ENCODE data around the gene C15orf62. TPM values are rescaled to one million over a fixed set of nuclear protein-coding genes. Genes with fewer than 3 reads are reported as not detected.

The C15orf62 gene
- total RNA-seq, 1 donor from 2014 or later, result 6.5 TPM

- Mint-ChIP-seq H3K4me1 (no peaks in the 10 kb centered on the region), H3K36me3 (ENCODE audit: low read depth) (peaks cover 62% of the 10 kb centered on the region), H3K4me3 (no peak overlapping the region), H3K27me3 (no peaks in the 10 kb centered on the region), H3K9me3 (no peaks in the 10 kb centered on the region), H3K27ac (no peak overlapping the region)
- DNase-seq (no peak), ATAC-seq (ENCODE audit: low read depth) (no peak)
- CTCF ChIA-PET, result interaction anchor here (0.7 to 1.9 kb wide), 3 partner anchors 20 to 64 kb away, joined by 3 to 5 read pairs (median 4); partner anchors contain the start of gene GCHFR
- TF ChIP-seq, protein P1, sequence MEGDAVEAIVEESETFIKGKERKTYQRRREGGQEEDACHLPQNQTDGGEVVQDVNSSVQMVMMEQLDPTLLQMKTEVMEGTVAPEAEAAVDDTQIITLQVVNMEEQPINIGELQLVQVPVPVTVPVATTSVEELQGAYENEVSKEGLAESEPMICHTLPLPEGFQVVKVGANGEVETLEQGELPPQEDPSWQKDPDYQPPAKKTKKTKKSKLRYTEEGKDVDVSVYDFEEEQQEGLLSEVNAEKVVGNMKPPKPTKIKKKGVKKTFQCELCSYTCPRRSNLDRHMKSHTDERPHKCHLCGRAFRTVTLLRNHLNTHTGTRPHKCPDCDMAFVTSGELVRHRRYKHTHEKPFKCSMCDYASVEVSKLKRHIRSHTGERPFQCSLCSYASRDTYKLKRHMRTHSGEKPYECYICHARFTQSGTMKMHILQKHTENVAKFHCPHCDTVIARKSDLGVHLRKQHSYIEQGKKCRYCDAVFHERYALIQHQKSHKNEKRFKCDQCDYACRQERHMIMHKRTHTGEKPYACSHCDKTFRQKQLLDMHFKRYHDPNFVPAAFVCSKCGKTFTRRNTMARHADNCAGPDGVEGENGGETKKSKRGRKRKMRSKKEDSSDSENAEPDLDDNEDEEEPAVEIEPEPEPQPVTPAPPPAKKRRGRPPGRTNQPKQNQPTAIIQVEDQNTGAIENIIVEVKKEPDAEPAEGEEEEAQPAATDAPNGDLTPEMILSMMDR (IDR thresholded peaks at IDR 0.05), result no peak
- intact Hi-C loops (cut with micrococcal nuclease), result no loop called here
- POLR2A ChIA-PET, result interaction anchor here (0.6 to 0.7 kb wide), 2 partner anchors 45 to 833 kb away, joined by 4 to 6 read pairs; no protein-coding TSS in a partner anchor
Measured at GRCh38 chr15:40743485-40743901, 26.3 kb upstream of the C15orf62 start.

DNA sequence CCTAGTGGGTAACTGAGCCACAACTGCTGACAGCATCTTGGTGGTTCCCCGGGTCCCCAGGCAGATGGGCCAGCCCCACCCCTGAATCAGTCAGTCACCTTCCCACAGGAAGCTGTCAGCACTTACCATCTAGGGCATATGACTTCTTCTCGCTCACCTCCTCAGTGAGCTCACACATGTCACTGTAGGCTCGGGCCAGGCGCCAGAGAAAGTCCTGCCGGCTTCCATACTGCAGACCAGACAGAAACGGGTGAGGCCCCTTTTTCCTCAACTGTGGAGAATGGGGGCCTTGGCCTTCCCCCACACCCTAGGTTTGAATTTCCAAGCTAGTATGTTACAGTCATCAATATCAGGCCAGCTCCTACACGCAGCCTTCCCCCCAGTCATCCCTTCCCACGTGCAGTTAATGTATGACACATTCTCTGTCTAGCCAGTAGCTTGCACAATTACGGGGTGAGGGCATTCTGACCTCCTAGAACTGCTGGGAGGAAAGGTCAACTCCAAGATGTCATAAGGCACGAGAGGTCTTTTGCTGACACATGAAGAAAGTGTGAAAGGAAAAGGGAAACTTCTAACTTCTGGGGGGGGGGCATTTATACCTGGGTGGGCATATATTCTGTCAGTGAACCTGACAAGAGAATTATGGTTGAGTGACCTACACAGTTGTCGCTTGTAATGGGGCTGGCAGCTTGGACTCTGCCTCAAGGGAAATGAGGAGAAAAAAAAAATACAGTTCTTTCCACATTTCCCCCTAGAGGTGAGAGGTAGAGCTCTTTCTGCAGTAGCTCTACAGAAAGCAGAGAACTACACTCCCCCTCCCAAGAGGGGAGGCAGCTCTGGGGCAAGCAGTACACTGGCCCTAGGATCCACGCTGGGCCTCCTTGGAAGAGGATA lies 25.6 kb upstream of the C15orf62 start:
- H3K36me3 Mint-ChIP-seq (ENCODE audit: low read depth), result peaks cover 55% of the 10 kb centered on the region
- ATAC-seq (ENCODE audit: low read depth) (no peak), DNase-seq (no peak)
- TF ChIP-seq, protein P1 (IDR thresholded peaks at IDR 0.05), result no peak
- H3K4me1 Mint-ChIP-seq, result no peaks in the 10 kb centered on the region
- no peaks in the 10 kb centered on the region for H3K27me3 Mint-ChIP-seq
- ChIA-PET POLR2A (interaction anchor here (0.6 kb wide), 1 partner anchor 832 kb away, joined by 4 read pairs; no protein-coding TSS in a partner anchor), CTCF (interaction anchor here (1.0 to 4.7 kb wide), 5 partner anchors 9 to 65 kb away, joined by 3 to 81 read pairs (median 4); partner anchors contain the start of gene GCHFR)
- no peaks in the 10 kb centered on the region for H3K9me3 Mint-ChIP-seq
- no peak overlapping the region for H3K4me3 Mint-ChIP-seq
- intact Hi-C loops (cut with micrococcal nuclease), result no loop called here
- H3K27ac Mint-ChIP-seq, result no peak overlapping the region

DNA sequence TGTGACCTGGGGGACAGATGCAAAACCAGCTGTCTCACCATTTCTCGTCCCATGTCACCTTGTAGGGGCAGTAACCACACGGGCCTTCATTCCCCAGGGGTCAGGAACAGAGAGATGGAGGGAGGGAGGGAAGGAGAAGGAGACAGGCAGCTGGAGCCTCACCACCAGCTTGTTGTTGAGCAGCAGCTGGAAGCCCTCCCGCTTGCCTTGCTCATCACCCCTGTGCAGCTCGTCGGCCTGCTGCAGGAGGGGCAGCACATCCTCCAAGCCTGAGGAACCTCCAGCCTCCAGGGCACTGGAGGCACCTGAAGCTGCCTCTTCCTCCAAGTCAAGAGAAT lies 25.0 kb upstream of the C15orf62 start:
- TF ChIP-seq, protein P1 (IDR thresholded peaks at IDR 0.05), result no peak
- Mint-ChIP-seq H3K27ac (no peak overlapping the region), H3K9me3 (no peaks in the 10 kb centered on the region), H3K4me3 (no peak overlapping the region), H3K27me3 (no peaks in the 10 kb centered on the region), H3K36me3 (ENCODE audit: low read depth) (peaks cover 54% of the 10 kb centered on the region), H3K4me1 (no peaks in the 10 kb centered on the region)
- DNase-seq, result no peak
- ATAC-seq (ENCODE audit: low read depth), result no peak
- POLR2A ChIA-PET, result no interaction called here
- CTCF ChIA-PET, result interaction anchor here (1.1 to 4.7 kb wide), 4 partner anchors 9 to 65 kb away, joined by 3 to 81 read pairs (median 4); no protein-coding TSS in a partner anchor
- intact Hi-C loops (cut with micrococcal nuclease), result no loop called here

- Mint-ChIP-seq H3K9me3 (no peaks in the 10 kb centered on the region), H3K27me3 (no peaks in the 10 kb centered on the region), H3K27ac (no peak overlapping the region), H3K36me3 (ENCODE audit: low read depth) (peaks cover 60% of the 10 kb centered on the region), H3K4me3 (no peak overlapping the region), H3K4me1 (no peaks in the 10 kb centered on the region)
- ChIA-PET POLR2A (interaction anchor here (0.6 to 1.0 kb wide), 4 partner anchors 29 to 671 kb away, joined by 3 read pairs; partner anchors contain the start of genes DNAJC17 and ZFYVE19), CTCF (interaction anchor here (0.6 to 4.7 kb wide), 9 partner anchors 21 to 227 kb away, joined by 3 to 81 read pairs (median 6); partner anchors contain the start of gene C15orf62)
- TF ChIP-seq, protein P1 (IDR thresholded peaks at IDR 0.05), result no peak
- ATAC-seq (ENCODE audit: low read depth), result no peak
- intact Hi-C loops (cut with micrococcal nuclease), result loop anchor here (1.0 to 2.0 kb wide), 2 partner anchors 35 to 68 kb away; no protein-coding TSS in a partner anchor
- no peak for DNase-seq
Measured at GRCh38 chr15:40746916-40747418, 22.8 kb upstream of the C15orf62 start.

Measured in activated B cell treated with CpG ODN at 0.5 μM for 24 hours (primary cell).